ENCODE data around the gene FBXO44.
A peak's percentile ranks its signal among the peaks of the same experiment; 100 is the strongest.

Gene FBXO44

DNA sequence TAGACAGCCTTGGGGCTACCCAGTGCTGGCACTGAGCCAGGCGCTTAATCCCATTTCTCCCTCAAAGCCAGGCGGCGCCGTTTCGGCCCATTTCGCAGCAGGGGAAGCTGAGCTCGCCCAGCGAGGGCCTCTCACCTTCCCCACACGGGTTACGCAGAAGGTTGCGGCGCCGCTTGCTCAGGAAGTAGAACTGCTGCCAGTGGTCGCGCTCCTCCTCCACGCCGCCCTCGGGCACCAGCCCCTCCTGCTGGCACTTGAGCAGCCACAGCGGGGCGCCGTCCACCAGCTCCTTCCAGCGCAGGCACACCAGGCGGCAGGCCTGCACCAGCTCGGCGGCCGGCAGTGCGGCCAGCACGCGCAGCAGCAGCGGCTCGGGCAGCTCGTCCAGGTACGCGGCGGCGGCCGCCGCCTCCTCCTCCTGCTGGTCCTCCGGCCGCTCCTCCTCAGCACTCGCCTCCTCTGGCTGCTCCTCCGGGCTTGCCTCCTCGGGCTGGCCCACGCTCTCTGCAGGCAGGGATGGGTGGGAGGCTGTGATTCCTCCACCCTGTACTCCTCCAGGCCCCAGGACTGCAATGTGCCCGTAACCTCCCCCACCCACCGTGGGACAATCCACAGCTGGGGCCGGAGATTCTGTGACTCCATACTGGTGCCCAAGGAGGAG is 4.2 kb upstream of the FBXO44 start:
- ATAC-seq (ENCODE audit: insufficient read depth, low read depth), result peak; percentile 28; the same call in 1 of the 3 replicates
- Histone ChIP-seq H3K9me3 (ENCODE audit: insufficient read depth, low read length, severe bottlenecking) (no peaks in the 10 kb centered on the region), H3K27ac (ENCODE audit: low read length) (no peak overlapping the region), H3K79me2 (ENCODE audit: insufficient read depth, low read length) (no peaks in the 10 kb centered on the region), H3K4me3 (ENCODE audit: low read depth in 1 of 2, low read length in 2 of 2) (no peak overlapping the region), H4K20me1 (ENCODE audit: insufficient read depth, low read length) (no peaks in the 10 kb centered on the region; the same call in 1 of the 2 replicates), H3K4me1 (ENCODE audit: insufficient read depth, low read length) (peaks cover 3% of the 10 kb centered on the region), H3K9ac (ENCODE audit: low read depth, low read length) (no peak overlapping the region), H3K36me3 (ENCODE audit: insufficient read depth, low read length) (no peaks in the 10 kb centered on the region), H3K27me3 (ENCODE audit: insufficient read depth, low read length, poor library complexity) (no peaks in the 10 kb centered on the region), H3K4me2 (ENCODE audit: insufficient read depth, low read length) (no peak overlapping the region), H2AFZ (ENCODE audit: low read depth, low read length) (no peak overlapping the region)
- DNase-seq, result peak; percentile 44
- TF ChIP-seq, protein P1, sequence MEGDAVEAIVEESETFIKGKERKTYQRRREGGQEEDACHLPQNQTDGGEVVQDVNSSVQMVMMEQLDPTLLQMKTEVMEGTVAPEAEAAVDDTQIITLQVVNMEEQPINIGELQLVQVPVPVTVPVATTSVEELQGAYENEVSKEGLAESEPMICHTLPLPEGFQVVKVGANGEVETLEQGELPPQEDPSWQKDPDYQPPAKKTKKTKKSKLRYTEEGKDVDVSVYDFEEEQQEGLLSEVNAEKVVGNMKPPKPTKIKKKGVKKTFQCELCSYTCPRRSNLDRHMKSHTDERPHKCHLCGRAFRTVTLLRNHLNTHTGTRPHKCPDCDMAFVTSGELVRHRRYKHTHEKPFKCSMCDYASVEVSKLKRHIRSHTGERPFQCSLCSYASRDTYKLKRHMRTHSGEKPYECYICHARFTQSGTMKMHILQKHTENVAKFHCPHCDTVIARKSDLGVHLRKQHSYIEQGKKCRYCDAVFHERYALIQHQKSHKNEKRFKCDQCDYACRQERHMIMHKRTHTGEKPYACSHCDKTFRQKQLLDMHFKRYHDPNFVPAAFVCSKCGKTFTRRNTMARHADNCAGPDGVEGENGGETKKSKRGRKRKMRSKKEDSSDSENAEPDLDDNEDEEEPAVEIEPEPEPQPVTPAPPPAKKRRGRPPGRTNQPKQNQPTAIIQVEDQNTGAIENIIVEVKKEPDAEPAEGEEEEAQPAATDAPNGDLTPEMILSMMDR (IDR thresholded peaks at IDR 0.05; ENCODE audit: borderline replicate concordance, extremely low read depth, low read length, poor library complexity, severe bottlenecking), result peak; percentile 35
- TF ChIP-seq EZH2 (IDR thresholded peaks at IDR 0.05; ENCODE audit: borderline replicate concordance, low read depth, low read length, severe bottlenecking), result no peak

DNA sequence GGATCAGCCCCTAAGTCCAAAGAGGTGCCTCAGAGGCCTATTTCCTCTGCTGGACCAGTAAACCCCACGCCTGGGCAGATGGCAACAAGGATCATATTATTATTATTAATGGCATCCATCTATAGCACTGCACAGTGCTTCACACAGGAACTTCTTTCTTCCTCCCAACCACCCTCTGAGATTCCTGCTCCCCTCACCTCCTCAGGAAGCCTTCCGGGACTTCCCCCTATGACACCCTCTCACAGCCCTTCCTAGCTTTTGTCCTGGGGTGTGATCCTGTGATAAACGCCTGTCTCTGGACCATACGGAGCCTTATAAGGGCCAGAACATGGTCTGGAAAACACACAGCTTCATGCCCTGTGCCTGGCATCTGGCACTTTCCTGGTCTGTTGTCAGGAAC is 3.7 kb upstream of the FBXO44 start:
- Histone ChIP-seq H3K9me3 (ENCODE audit: insufficient read depth, low read length, severe bottlenecking) (no peaks in the 10 kb centered on the region), H3K9ac (ENCODE audit: low read depth, low read length) (no peak overlapping the region), H3K36me3 (ENCODE audit: insufficient read depth, low read length) (no peaks in the 10 kb centered on the region), H3K79me2 (ENCODE audit: insufficient read depth, low read length) (no peaks in the 10 kb centered on the region), H3K27me3 (ENCODE audit: insufficient read depth, low read length, poor library complexity) (no peaks in the 10 kb centered on the region), H2AFZ (ENCODE audit: low read depth, low read length) (no peak overlapping the region), H3K4me3 (ENCODE audit: low read depth in 1 of 2, low read length in 2 of 2) (no peak overlapping the region), H3K4me1 (ENCODE audit: insufficient read depth, low read length) (peaks cover 9% of the 10 kb centered on the region), H4K20me1 (ENCODE audit: insufficient read depth, low read length) (no peaks in the 10 kb centered on the region; the same call in 1 of the 2 replicates), H3K4me2 (ENCODE audit: insufficient read depth, low read length) (no peak overlapping the region), H3K27ac (ENCODE audit: low read length) (no peak overlapping the region)
- no peak for DNase-seq
- ATAC-seq (ENCODE audit: insufficient read depth, low read depth), result no peak
- no peak for TF ChIP-seq EZH2 (IDR thresholded peaks at IDR 0.05; ENCODE audit: borderline replicate concordance, low read depth, low read length, severe bottlenecking)
- TF ChIP-seq, protein P1 (IDR thresholded peaks at IDR 0.05; ENCODE audit: borderline replicate concordance, extremely low read depth, low read length, poor library complexity, severe bottlenecking), result no peak

GRCh38 chr1:11652203-11652780 is 2.4 kb upstream of the FBXO44 start:
- ATAC-seq (ENCODE audit: insufficient read depth, low read depth) (no peak), DNase-seq (no peak)
- Histone ChIP-seq H3K9ac (ENCODE audit: low read depth, low read length) (no peak overlapping the region), H3K79me2 (ENCODE audit: insufficient read depth, low read length) (no peaks in the 10 kb centered on the region), H3K4me3 (ENCODE audit: low read depth in 1 of 2, low read length in 2 of 2) (no peak overlapping the region), H3K36me3 (ENCODE audit: insufficient read depth, low read length) (no peaks in the 10 kb centered on the region), H2AFZ (ENCODE audit: low read depth, low read length) (no peak overlapping the region), H4K20me1 (ENCODE audit: insufficient read depth, low read length) (no peaks in the 10 kb centered on the region; the same call in 1 of the 2 replicates), H3K9me3 (ENCODE audit: insufficient read depth, low read length, severe bottlenecking) (no peaks in the 10 kb centered on the region), H3K27me3 (ENCODE audit: insufficient read depth, low read length, poor library complexity) (no peaks in the 10 kb centered on the region), H3K27ac (ENCODE audit: low read length) (no peak overlapping the region), H3K4me1 (ENCODE audit: insufficient read depth, low read length) (peaks cover 9% of the 10 kb centered on the region), H3K4me2 (ENCODE audit: insufficient read depth, low read length) (no peak overlapping the region)
- no peak for TF ChIP-seq EZH2 (IDR thresholded peaks at IDR 0.05; ENCODE audit: borderline replicate concordance, low read depth, low read length, severe bottlenecking)
- TF ChIP-seq, protein P1 (IDR thresholded peaks at IDR 0.05; ENCODE audit: borderline replicate concordance, extremely low read depth, low read length, poor library complexity, severe bottlenecking), result no peak
